Ascending aorta (tissue), 2 donors: ENCODE data around the gene CD300A. TPM values are rescaled to one million over a fixed set of nuclear protein-coding genes. Genes with fewer than 3 reads are reported as not detected.

ENCODE experiments used
- DNase-seq, 2 donors: peaks; one replicate each; pipeline ENCODE4 v3.0.0-alpha.2; 2019; ENCODE audit warnings: low spot score in 2 of 2
- H3K27ac ChIP-seq, 2 donors: fragments of 200-600 bp; sonication (generic); one replicate each; pipeline ENCODE4 v1.5.1; 2016 to 2017; ENCODE audit warnings: mild to moderate bottlenecking in 1 of 2
- H3K27me3 ChIP-seq: fragments of 200-600 bp; sonication (generic); one replicate; pipeline ENCODE4 v1.5.1; 2017
- H3K36me3 ChIP-seq, 2 donors: fragments of 200-600 bp; sonication (generic); one replicate each; pipeline ENCODE4 v1.5.1; 2016
- H3K4me1 ChIP-seq, 2 donors: fragments of 200-600 bp; sonication (generic); one replicate each; pipeline ENCODE4 v1.5.1; 2016 to 2017; ENCODE audit warnings: mild to moderate bottlenecking in 1 of 2
- H3K4me3 ChIP-seq, 2 donors: fragments of 200-600 bp; sonication (generic); one replicate each; pipeline ENCODE4 v1.5.1; 2016 to 2017; ENCODE audit warnings: mild to moderate bottlenecking in 1 of 2
- H3K9me3 ChIP-seq, 2 donors: fragments of 200-600 bp; sonication (generic); one replicate each; pipeline ENCODE4 v1.5.1; 2016
- intact Hi-C: fragments of 100-400 bp; cut with DNase I; formaldehyde crosslinking; loops from one replicate; pipeline ENCODE4 v1.15.1; 2023
- total RNA-seq: library from RNA; depleted of rRNA; stranded (reverse); fragments of >200 nt; gene quantifications from one replicate; pipeline ENCODE4 v1.1.0, GENCODE V29; 2016
- TF ChIP-seq, protein P1 (sequence below), 3 experiments: fragments of 200-600 bp in 2 of 3; fragments of 450-650 bp in 1 of 3; sonication (generic) in 2 of 3; IDR thresholded peaks; one replicate each; pipeline ENCODE4 v1.5.1; 2016 to 2019; ENCODE audit warnings: antibody characterized with exemption in 3 of 3, mild to moderate bottlenecking in 1 of 3, moderate library complexity in 1 of 3

Gene CD300A
- total RNA-seq, 1 donor from 2014 or later, result 21.9 TPM

DNA sequence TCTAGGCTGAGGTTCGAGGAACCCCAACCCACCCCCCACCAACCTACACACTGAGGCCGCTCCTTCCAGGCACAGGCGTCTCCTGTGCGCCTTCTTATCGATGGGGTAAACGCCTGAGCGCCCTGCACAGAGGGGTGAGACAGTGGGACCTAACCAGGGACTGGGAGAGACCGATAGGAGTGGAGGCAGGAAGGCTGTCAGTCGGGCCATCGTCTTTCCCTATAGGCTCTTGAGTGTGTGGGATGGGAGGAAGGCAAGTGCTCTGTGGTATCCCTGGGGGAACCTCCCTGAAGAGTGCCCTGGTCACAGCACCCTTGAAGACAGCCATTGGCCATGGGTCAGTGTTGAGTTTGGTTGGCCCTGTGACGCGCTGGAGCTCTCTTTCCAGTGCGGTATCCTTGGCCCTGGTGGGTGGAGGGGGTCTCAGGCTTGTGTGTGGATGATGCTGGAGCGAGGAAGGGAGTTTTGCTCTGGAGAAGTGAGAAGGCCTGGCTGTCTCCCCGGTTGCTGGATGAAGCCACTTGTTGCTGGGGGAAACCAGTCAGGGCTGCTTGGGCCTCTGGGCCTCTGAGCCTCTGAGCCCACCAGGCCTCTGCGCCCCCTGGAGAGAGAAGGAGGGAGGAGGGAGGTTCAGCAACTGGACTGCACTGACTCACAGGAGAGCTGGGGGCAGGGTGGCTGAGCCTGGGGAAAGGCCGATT lies 32.9 kb upstream of the CD300A start:
- peak overlapping the region; percentile 97 to 99 for H3K27ac ChIP-seq
- H3K9me3 ChIP-seq, result peaks cover 0 to 3% of the 10 kb centered on the region in 2 donors
- H3K4me1 ChIP-seq, result peaks cover 0 to 41% of the 10 kb centered on the region in 2 donors
- no peaks in the 10 kb centered on the region for H3K27me3 ChIP-seq
- intact Hi-C loops, result loop anchor here (1.0 to 5.0 kb wide), 3 partner anchors 10 to 1141 kb away; partner anchors contain the start of gene FDXR
- no peaks in the 10 kb centered on the region for H3K36me3 ChIP-seq
- H3K4me3 ChIP-seq, result peak overlapping the region; percentile 68 to 95
- TF ChIP-seq, protein P1, sequence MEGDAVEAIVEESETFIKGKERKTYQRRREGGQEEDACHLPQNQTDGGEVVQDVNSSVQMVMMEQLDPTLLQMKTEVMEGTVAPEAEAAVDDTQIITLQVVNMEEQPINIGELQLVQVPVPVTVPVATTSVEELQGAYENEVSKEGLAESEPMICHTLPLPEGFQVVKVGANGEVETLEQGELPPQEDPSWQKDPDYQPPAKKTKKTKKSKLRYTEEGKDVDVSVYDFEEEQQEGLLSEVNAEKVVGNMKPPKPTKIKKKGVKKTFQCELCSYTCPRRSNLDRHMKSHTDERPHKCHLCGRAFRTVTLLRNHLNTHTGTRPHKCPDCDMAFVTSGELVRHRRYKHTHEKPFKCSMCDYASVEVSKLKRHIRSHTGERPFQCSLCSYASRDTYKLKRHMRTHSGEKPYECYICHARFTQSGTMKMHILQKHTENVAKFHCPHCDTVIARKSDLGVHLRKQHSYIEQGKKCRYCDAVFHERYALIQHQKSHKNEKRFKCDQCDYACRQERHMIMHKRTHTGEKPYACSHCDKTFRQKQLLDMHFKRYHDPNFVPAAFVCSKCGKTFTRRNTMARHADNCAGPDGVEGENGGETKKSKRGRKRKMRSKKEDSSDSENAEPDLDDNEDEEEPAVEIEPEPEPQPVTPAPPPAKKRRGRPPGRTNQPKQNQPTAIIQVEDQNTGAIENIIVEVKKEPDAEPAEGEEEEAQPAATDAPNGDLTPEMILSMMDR (IDR thresholded peaks at IDR 0.05), result peak; percentile 9 to 50 (median 32)
- peak in 1 of 2 donors; percentile 77 for DNase-seq

DNA sequence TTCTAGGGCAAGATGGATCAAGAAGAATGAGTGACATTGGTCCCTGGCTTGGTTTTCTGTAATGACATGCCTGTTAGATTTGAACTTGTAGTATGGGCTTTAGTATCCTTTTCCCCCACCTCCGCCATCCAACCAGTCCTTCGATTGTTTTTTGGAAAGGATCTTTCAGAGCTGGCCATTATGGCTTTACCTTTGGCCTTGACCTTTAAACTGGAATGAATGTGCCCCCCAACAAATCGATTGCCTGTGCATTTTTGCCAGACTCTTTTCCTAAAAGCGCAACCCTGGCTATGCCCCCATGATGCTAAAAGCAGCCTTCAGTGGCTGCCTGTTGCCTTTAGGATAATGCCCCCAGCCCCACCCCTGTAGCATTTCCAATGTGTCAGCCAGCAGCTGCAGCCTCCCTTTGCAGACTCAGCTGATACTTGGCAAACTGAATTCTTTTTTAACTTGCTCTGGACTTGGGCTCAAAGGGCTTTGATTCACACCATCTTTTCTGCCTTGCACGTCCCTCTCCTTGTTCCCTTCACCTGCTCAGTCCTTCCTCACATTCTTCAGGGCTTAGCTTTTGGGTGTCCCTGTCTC lies 30.6 kb upstream of the CD300A start:
- H3K27ac ChIP-seq, result peak overlapping the region; percentile 4 to 97
- peak overlapping the region in 1 of 2 donors; percentile 26 for H3K4me3 ChIP-seq
- H3K4me1 ChIP-seq, result peaks cover 0 to 26% of the 10 kb centered on the region in 2 donors
- intact Hi-C loops, result no loop called here
- TF ChIP-seq, protein P1 (IDR thresholded peaks at IDR 0.05), result no peak
- H3K27me3 ChIP-seq, result no peaks in the 10 kb centered on the region
- H3K9me3 ChIP-seq, result peaks cover 0 to 3% of the 10 kb centered on the region in 2 donors
- no peak for DNase-seq
- H3K36me3 ChIP-seq, result peaks cover 14 to 17% of the 10 kb centered on the region in 2 donors

DNA sequence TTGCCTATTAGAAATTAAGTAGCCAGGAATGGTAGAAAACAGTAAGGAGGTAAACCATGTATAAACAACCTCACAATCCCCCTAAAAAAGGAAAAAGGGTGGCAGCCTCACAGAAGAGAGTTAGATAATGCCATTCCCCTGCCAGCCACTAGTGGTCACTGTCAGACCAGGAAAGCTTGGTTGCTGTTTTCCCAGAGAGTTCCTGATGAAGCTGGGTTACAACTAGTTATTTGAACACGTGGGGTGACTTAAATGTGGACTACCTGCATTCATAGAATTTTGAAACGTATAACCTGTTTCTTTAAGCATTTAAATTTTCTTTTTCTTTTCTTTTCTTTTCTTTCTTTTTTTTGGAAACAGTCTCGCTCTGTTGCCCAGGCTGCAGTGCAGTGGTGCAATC lies 28.7 kb upstream of the CD300A start:
- H3K27me3 ChIP-seq, result no peaks in the 10 kb centered on the region
- H3K4me1 ChIP-seq, result peaks cover 5 to 31% of the 10 kb centered on the region in 2 donors
- no peak overlapping the region for H3K4me3 ChIP-seq
- H3K27ac ChIP-seq, result no peak overlapping the region
- H3K36me3 ChIP-seq, result peaks cover 21 to 22% of the 10 kb centered on the region in 2 donors
- DNase-seq, result no peak
- peaks cover 0 to 3% of the 10 kb centered on the region in 2 donors for H3K9me3 ChIP-seq
- TF ChIP-seq, protein P1 (IDR thresholded peaks at IDR 0.05), result peak; percentile 24 to 51 (median 50)
- intact Hi-C loops, result no loop called here

DNA sequence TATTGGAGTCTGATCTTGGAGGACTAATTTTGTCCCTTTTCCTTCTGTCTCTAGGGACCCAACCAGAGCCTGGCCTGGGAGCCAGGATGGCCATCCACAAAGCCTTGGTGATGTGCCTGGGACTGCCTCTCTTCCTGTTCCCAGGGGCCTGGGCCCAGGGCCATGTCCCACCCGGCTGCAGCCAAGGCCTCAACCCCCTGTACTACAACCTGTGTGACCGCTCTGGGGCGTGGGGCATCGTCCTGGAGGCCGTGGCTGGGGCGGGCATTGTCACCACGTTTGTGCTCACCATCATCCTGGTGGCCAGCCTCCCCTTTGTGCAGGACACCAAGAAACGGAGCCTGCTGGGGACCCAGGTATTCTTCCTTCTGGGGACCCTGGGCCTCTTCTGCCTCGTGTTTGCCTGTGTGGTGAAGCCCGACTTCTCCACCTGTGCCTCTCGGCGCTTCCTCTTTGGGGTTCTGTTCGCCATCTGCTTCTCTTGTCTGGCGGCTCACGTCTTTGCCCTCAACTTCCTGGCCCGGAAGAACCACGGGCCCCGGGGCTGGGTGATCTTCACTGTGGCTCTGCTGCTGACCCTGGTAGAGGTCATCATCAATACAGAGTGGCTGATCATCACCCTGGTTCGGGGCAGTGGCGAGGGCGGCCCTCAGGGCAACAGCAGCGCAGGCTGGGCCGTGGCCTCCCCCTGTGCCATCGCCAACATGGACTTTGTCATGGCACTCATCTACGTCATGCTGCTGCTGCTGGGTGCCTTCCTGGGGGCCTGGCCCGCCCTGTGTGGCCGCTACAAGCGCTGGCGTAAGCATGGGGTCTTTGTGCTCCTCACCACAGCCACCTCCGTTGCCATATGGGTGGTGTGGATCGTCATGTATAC lies 26.5 kb upstream of the CD300A start:
- no peak overlapping the region for H3K4me3 ChIP-seq
- peaks cover 16 to 45% of the 10 kb centered on the region in 2 donors for H3K4me1 ChIP-seq
- no peak overlapping the region for H3K27ac ChIP-seq
- peaks cover 0 to 3% of the 10 kb centered on the region in 2 donors for H3K9me3 ChIP-seq
- no peak for DNase-seq
- H3K27me3 ChIP-seq, result no peaks in the 10 kb centered on the region
- peaks cover 21 to 22% of the 10 kb centered on the region in 2 donors for H3K36me3 ChIP-seq
- TF ChIP-seq, protein P1 (IDR thresholded peaks at IDR 0.05), result no peak
- intact Hi-C loops, result loop anchor here (10.0 kb wide), 3 partner anchors 335 to 665 kb away; partner anchors contain the start of genes CDR2L and NAT9

DNA sequence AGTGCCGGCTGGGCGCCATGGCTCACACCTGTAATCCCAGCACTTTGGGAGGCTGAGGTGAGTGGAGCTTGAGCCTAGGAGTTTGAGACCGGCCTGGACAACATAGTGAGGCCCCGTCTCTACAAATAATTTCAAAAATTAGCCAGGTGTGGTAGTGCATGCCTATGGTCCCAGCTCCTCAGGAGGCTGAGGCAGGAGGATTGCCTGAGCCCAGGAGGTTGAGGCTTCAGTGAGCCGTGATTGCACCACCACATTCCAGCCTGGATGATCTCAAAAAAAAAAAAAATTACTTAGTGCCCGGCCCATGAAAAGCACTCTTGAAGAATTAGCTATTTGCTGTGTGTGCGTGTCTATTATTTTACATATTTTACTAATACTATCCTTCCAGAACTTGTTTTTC lies 24.9 kb upstream of the CD300A start:
- Histone ChIP-seq H3K36me3 (peaks cover 21 to 22% of the 10 kb centered on the region in 2 donors), H3K4me1 (peaks cover 16 to 51% of the 10 kb centered on the region in 2 donors), H3K4me3 (no peak overlapping the region), H3K27me3 (no peaks in the 10 kb centered on the region), H3K9me3 (peaks cover 0 to 3% of the 10 kb centered on the region in 2 donors), H3K27ac (peak overlapping the region; percentile 16 to 94)
- DNase-seq, result no peak
- TF ChIP-seq, protein P1 (IDR thresholded peaks at IDR 0.05), result no peak
- intact Hi-C loops, result loop anchor here (10.0 kb wide), 3 partner anchors 333 to 667 kb away; partner anchors contain the start of genes CDR2L and NAT9
